ENCODE data around the gene CLMP. TPM values are rescaled to one million over a fixed set of nuclear protein-coding genes. Genes with fewer than 3 reads are reported as not detected.

The CLMP gene
- total and polyA plus RNA-seq, 2 donors (not counting 1 experiment from before 2014, with no cell fraction given), result 0.01 TPM; not detected in 1

- TF ChIP-seq CTCF (IDR thresholded peaks at IDR 0.05), result no peak
- TF ChIP-seq EZH2 (IDR thresholded peaks at IDR 0.05; ENCODE audit: borderline replicate concordance, insufficient read depth, low read depth, low read length, poor library complexity, severe bottlenecking), result no peak
- Mint-ChIP-seq H3K4me1 (no peaks in the 10 kb centered on the region), H3K4me3 (no peak overlapping the region), H3K27ac (no peak overlapping the region), H3K27me3 (no peaks in the 10 kb centered on the region), H3K9me3 (ENCODE audit: insufficient read depth) (no peaks in the 10 kb centered on the region)
- POLR2A ChIA-PET, result no interaction called here
- H3K4me2 ChIP-seq (replicated peaks; ENCODE audit: low read depth, low read length, poor library complexity, severe bottlenecking), result no peak overlapping the region
- H3K9me3 ChIP-seq (ENCODE audit: control extremely low read depth in 1 of 3, control insufficient read depth in 2 of 3, insufficient read depth in 1 of 3, low read length in 2 of 3), result peaks cover 0 to 1% (median 0%) of the 10 kb centered on the region in 3 donors
- CTCF ChIA-PET, result interaction anchor here (0.6 to 1.0 kb wide), 2 partner anchors 17 to 219 kb away, joined by 3 to 4 read pairs; no protein-coding TSS in a partner anchor
- H3K27ac ChIP-seq (ENCODE audit: low read length in 2 of 2), result no peak overlapping the region
- intact Hi-C loops (cut with micrococcal nuclease), result no loop called here
- H3K4me3 ChIP-seq (ENCODE audit: control extremely low read depth in 1 of 5, extremely low read depth in 1 of 5, insufficient read depth in 1 of 5, low read depth in 2 of 5, low read length in 4 of 5), result no peak overlapping the region
- H3K27me3 ChIP-seq (replicated peaks in 1 of 4; ENCODE audit: control extremely low read depth in 1 of 4, control insufficient read depth in 3 of 4, insufficient read depth in 4 of 4, low read length in 3 of 4), result no peaks in the 10 kb centered on the region
- DNase-seq (no peak), ATAC-seq (ENCODE audit: low read depth) (no peak)
- WGBS (ENCODE audit: insufficient coverage), result 100% methylated on average over 3 of the region's 5 CpGs
- no peaks in the 10 kb centered on the region for H3K4me1 ChIP-seq (ENCODE audit: control insufficient read depth in 2 of 2, insufficient read depth in 2 of 2, low read length in 2 of 2)
- no peaks in the 10 kb centered on the region for H4K20me1 ChIP-seq (ENCODE audit: control insufficient read depth, insufficient read depth, low read length, poor library complexity, severe bottlenecking)
- no peaks in the 10 kb centered on the region for H3K79me2 ChIP-seq (ENCODE audit: control insufficient read depth, insufficient read depth, low read length)
- H3K9ac ChIP-seq (ENCODE audit: low read length), result no peak overlapping the region
- no peak overlapping the region for H2AFZ ChIP-seq (ENCODE audit: insufficient read depth, low read depth, low read length, poor library complexity, severe bottlenecking)
- no peaks in the 10 kb centered on the region for H3K36me3 ChIP-seq (replicated peaks in 1 of 2; ENCODE audit: control extremely low read depth in 1 of 2, control insufficient read depth in 1 of 2, extremely low read depth in 1 of 2, insufficient read depth in 2 of 2, low read length in 1 of 2)
Observed at GRCh38 chr11:123085497-123085896, 109.6 kb downstream of the CLMP start.

GRCh38 chr11:123084454-123084853, 110.6 kb downstream of the CLMP start:
- no peaks in the 10 kb centered on the region for H3K27me3 Mint-ChIP-seq
- H3K9me3 ChIP-seq (ENCODE audit: control extremely low read depth in 1 of 3, control insufficient read depth in 2 of 3, insufficient read depth in 1 of 3, low read length in 2 of 3), result peaks cover 0 to 1% (median 0%) of the 10 kb centered on the region in 3 donors
- no peaks in the 10 kb centered on the region for H3K36me3 ChIP-seq (replicated peaks in 1 of 2; ENCODE audit: control extremely low read depth in 1 of 2, control insufficient read depth in 1 of 2, extremely low read depth in 1 of 2, insufficient read depth in 2 of 2, low read length in 1 of 2)
- no peak for TF ChIP-seq EZH2 (IDR thresholded peaks at IDR 0.05; ENCODE audit: borderline replicate concordance, insufficient read depth, low read depth, low read length, poor library complexity, severe bottlenecking)
- TF ChIP-seq CTCF (IDR thresholded peaks at IDR 0.05), result no peak
- no peaks in the 10 kb centered on the region for H3K27me3 ChIP-seq (replicated peaks in 1 of 4; ENCODE audit: control extremely low read depth in 1 of 4, control insufficient read depth in 3 of 4, insufficient read depth in 4 of 4, low read length in 3 of 4)
- H3K4me2 ChIP-seq (replicated peaks; ENCODE audit: low read depth, low read length, poor library complexity, severe bottlenecking), result no peak overlapping the region
- H3K79me2 ChIP-seq (ENCODE audit: control insufficient read depth, insufficient read depth, low read length), result peaks cover 3% of the 10 kb centered on the region
- ChIA-PET POLR2A (no interaction called here), CTCF (interaction anchor here (0.5 kb wide), 1 partner anchor 23 kb away, joined by 6 read pairs; no protein-coding TSS in a partner anchor)
- H3K4me3 Mint-ChIP-seq, result no peak overlapping the region
- DNase-seq (no peak), ATAC-seq (ENCODE audit: low read depth) (no peak)
- no peak overlapping the region for H3K4me3 ChIP-seq (ENCODE audit: control extremely low read depth in 1 of 5, extremely low read depth in 1 of 5, insufficient read depth in 1 of 5, low read depth in 2 of 5, low read length in 4 of 5)
- no peak overlapping the region for H3K27ac Mint-ChIP-seq
- no peaks in the 10 kb centered on the region for H3K4me1 ChIP-seq (ENCODE audit: control insufficient read depth in 2 of 2, insufficient read depth in 2 of 2, low read length in 2 of 2)
- no peak overlapping the region for H2AFZ ChIP-seq (ENCODE audit: insufficient read depth, low read depth, low read length, poor library complexity, severe bottlenecking)
- WGBS (ENCODE audit: insufficient coverage), result 93% methylated on average over 7 of the region's 7 CpGs
- no peak overlapping the region for H3K27ac ChIP-seq (ENCODE audit: low read length in 2 of 2)
- H3K9me3 Mint-ChIP-seq (ENCODE audit: insufficient read depth), result no peaks in the 10 kb centered on the region
- no peak overlapping the region for H3K9ac ChIP-seq (ENCODE audit: low read length)
- no peaks in the 10 kb centered on the region for H4K20me1 ChIP-seq (ENCODE audit: control insufficient read depth, insufficient read depth, low read length, poor library complexity, severe bottlenecking)
- intact Hi-C loops (cut with micrococcal nuclease), result no loop called here
- H3K4me1 Mint-ChIP-seq, result no peaks in the 10 kb centered on the region

All from B cell (primary cell).